Stimulated activated CD4-positive, alpha-beta T cell treated with anti-CD3 and anti-CD28 coated beads, Interleukin-1b, Interleukin-23, amount 100 ng/mL, for 48 hours (primary cell): ENCODE measurements around the gene BCAR3.
"Not testable (repeated sequence)": the region's sequence is repeated elsewhere in the genome, so short reads cannot be mapped to it uniquely, and the experiment has no call there.

Experiments
- DNase-seq: peaks from one replicate; pipeline ENCODE4 v3.0.0-alpha.2; 2020

BCAR3 gene

GRCh38 chr1:93593854-93594602 is 87.6 kb downstream of the BCAR3 start:
- no peak for DNase-seq

- no peak for DNase-seq
These were observed 89.1 kb downstream of the BCAR3 start for GRCh38 chr1:93592551-93592949.

- DNase-seq, result no peak
These were observed 89.7 kb downstream of the BCAR3 start for GRCh38 chr1:93591676-93592550.

GRCh38 chr1:93591291-93591675 is 90.4 kb downstream of the BCAR3 start:
- not testable (repeated sequence) for DNase-seq

- DNase-seq, result no peak
These were observed 92.7 kb downstream of the BCAR3 start for GRCh38 chr1:93588955-93589354.

GRCh38 chr1:93588206-93588605 is 93.4 kb downstream of the BCAR3 start:
- no peak for DNase-seq

GRCh38 chr1:93587354-93587753 is 94.3 kb downstream of the BCAR3 start:
- DNase-seq, result no peak

- DNase-seq, result no peak
These were observed 96.3 kb downstream of the BCAR3 start for GRCh38 chr1:93585059-93585966.

GRCh38 chr1:93584261-93585003 is 97.2 kb downstream of the BCAR3 start:
- no peak for DNase-seq

GRCh38 chr1:93581917-93582850 is 99.5 kb downstream of the BCAR3 start:
- no peak for DNase-seq

- DNase-seq, result no peak
These were observed 101.7 kb downstream of the BCAR3 start for GRCh38 chr1:93579891-93580290.

- no peak for DNase-seq
These were observed 102.5 kb downstream of the BCAR3 start for GRCh38 chr1:93578911-93579825.

GRCh38 chr1:93578433-93578830 is 103.2 kb downstream of the BCAR3 start:
- no peak for DNase-seq

GRCh38 chr1:93577536-93578432 is 103.9 kb downstream of the BCAR3 start:
- DNase-seq, result no peak

- no peak for DNase-seq
These were observed 104.9 kb downstream of the BCAR3 start for GRCh38 chr1:93576746-93577145.

- no peak for DNase-seq
These were observed 105.3 kb downstream of the BCAR3 start for GRCh38 chr1:93576346-93576745.

GRCh38 chr1:93575621-93576284 is 105.9 kb downstream of the BCAR3 start:
- DNase-seq, result no peak

GRCh38 chr1:93574991-93575390 is 106.6 kb downstream of the BCAR3 start:
- DNase-seq, result no peak
